PC-3 (cell line): Measurements from ENCODE around the gene LRPAP1. TPM values are rescaled to one million over a fixed set of nuclear protein-coding genes. Genes with fewer than 3 reads are reported as not detected.

ENCODE experiments used
- ATAC-seq: fragments of 200-7000 bp; cut with Tn5 transposase; 2 replicates; pipeline ENCODE4 v1.9.1; 2020; ENCODE audit warnings: mild to moderate bottlenecking, moderate library complexity
- BruUV-seq: library from RNA; stranded (reverse); fragments of 400-500 nt; replicated peaks from 2 replicates; lab custom pipeline; 2021; lab: Mats Ljungman, UMichigan
- CTCF ChIA-PET: fragments of 300-600 bp; sonication (Branson Sonifier 250); formaldehyde crosslinking; loops from one replicate; lab custom pipeline; 2022; ENCODE audit warnings: antibody characterized with exemption; lab: Charles Lee
- POLR2A ChIA-PET: fragments of 300-600 bp; sonication (Branson Sonifier 250); formaldehyde crosslinking; loops from one replicate; lab custom pipeline; 2022; ENCODE audit warnings: antibody characterized with exemption; ENCODE audit not compliant: unreplicated experiment; lab: Charles Lee
- DNase-seq: peaks from one replicate; pipeline ENCODE4 v3.0.0-alpha.2; 2015
- H2AFZ ChIP-seq: fragments of 300-600 bp; sonication (generic); 2 replicates; pipeline ENCODE4 v1.6.0; 2016; ENCODE audit warnings: antibody characterized with exemption, low read length
- H3F3A ChIP-seq: fragments of 300-600 bp; sonication (generic); one replicate; pipeline ENCODE4 v1.6.0; 2017; ENCODE audit warnings: antibody characterized with exemption, low read length, control low read depth, mild to moderate bottlenecking; ENCODE audit not compliant: unreplicated experiment
- H3K27ac ChIP-seq: fragments of 300-600 bp; sonication (generic); 2 replicates; pipeline ENCODE4 v1.5.1; 2016; ENCODE audit warnings: mild to moderate bottlenecking, low read length
- H3K27me3 ChIP-seq: fragments of 300-600 bp; sonication (generic); 2 replicates; pipeline ENCODE4 v1.6.1; 2016; ENCODE audit warnings: low read length, mixed read lengths
- H3K36me3 ChIP-seq: fragments of 300-600 bp; sonication (generic); 2 replicates; pipeline ENCODE4 v1.6.1; 2016; ENCODE audit warnings: low read depth, mixed run types, low read length, mixed read lengths
- H3K4me1 ChIP-seq: fragments of 300-600 bp; sonication (generic); 2 replicates; pipeline ENCODE4 v1.5.1; 2016; ENCODE audit warnings: low read length; ENCODE audit not compliant: insufficient read depth
- H3K4me2 ChIP-seq: fragments of 300-600 bp; sonication (generic); 2 replicates; pipeline ENCODE4 v1.6.0; 2016; ENCODE audit warnings: low read length
- H3K4me3 ChIP-seq: fragments of 300-600 bp; sonication (generic); 2 replicates; pipeline ENCODE4 v1.5.1; 2016; ENCODE audit warnings: mild to moderate bottlenecking, low read length, mixed read lengths
- H3K79me2 ChIP-seq: fragments of 300-600 bp; sonication (generic); 2 replicates; pipeline ENCODE4 v1.6.1; 2017; ENCODE audit warnings: low read length, mixed read lengths
- H3K9ac ChIP-seq: fragments of 300-600 bp; sonication (generic); 2 replicates; pipeline ENCODE4 v1.6.0; 2016; ENCODE audit warnings: mild to moderate bottlenecking, low read length
- H3K9me2 ChIP-seq: fragments of 300-600 bp; sonication (generic); replicated peaks from 2 replicates; pipeline ENCODE4 v1.6.1; 2016; ENCODE audit warnings: mixed run types, low read length, mixed read lengths
- H3K9me3 ChIP-seq: fragments of 300-600 bp; sonication (generic); 2 replicates; pipeline ENCODE4 v1.6.1; 2016; ENCODE audit warnings: low read length, mixed read lengths
- H4K20me1 ChIP-seq: fragments of 300-600 bp; sonication (generic); 2 replicates; pipeline ENCODE4 v1.6.1; 2016; ENCODE audit warnings: low read length, mixed read lengths
- EZH2 ChIP-seq: fragments of 300-600 bp; sonication (generic); IDR thresholded peaks from one replicate; pipeline ENCODE4 v1.6.1; 2017; ENCODE audit warnings: antibody characterized with exemption, mild to moderate bottlenecking, low read length; ENCODE audit not compliant: unreplicated experiment
- EZH2phosphoT487 ChIP-seq: fragments of 300-600 bp; sonication (generic); IDR thresholded peaks from 2 replicates; pipeline ENCODE4 v1.6.1; 2018; ENCODE audit warnings: mild to moderate bottlenecking, antibody characterized with exemption, low read length, borderline replicate concordance
- intact Hi-C: fragments of 100-400 bp; cut with micrococcal nuclease; formaldehyde crosslinking; loops from 2 replicates; pipeline ENCODE4 v1.9.0; 2023
- total RNA-seq: library from RNA; depleted of rRNA; stranded (reverse); fragments of >200 nt; gene quantifications from 2 replicates; pipeline ENCODE4 v1.2.3, GENCODE V29; 2014
- TF ChIP-seq, protein P1 (sequence below): fragments of 300-600 bp; sonication (generic); conservative IDR thresholded peaks from 2 replicates; pipeline ENCODE4 v1.5.1; 2017; ENCODE audit warnings: antibody characterized with exemption, low read depth, mild to moderate bottlenecking, low read length

LRPAP1 gene
- total RNA-seq, 1 experiment from 2014 or later: 133 TPM

DNA sequence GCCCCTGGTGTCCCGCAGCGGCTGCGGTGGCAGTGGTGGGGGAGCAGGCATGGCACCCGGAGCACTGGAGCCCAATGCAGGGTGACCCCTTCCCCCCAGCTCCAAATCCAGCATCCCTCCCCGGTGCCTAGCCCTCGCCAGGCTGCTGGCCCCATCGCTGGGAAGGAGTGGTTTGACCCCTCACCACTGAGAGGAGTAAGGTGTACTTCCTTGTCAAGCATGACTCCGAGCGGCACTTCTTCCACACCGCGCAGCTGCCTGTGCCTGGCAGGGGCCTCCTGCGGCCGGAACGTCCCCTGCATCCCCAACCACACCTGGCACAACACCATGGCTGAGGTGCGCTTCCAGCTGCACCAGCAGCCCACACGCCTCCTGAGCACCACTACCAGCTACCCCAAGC, 27.0 kb downstream of the LRPAP1 start:
- H3K9me3 ChIP-seq: no peaks in the 10 kb centered on the region
- H3K27me3 ChIP-seq: no peaks in the 10 kb centered on the region
- no peak overlapping the region for H3K4me2 ChIP-seq
- ChIA-PET POLR2A (no interaction called here), CTCF (no interaction called here)
- BruUV-seq: no TSS peak
- no peak overlapping the region for H3K27ac ChIP-seq
- TF ChIP-seq, protein P1, sequence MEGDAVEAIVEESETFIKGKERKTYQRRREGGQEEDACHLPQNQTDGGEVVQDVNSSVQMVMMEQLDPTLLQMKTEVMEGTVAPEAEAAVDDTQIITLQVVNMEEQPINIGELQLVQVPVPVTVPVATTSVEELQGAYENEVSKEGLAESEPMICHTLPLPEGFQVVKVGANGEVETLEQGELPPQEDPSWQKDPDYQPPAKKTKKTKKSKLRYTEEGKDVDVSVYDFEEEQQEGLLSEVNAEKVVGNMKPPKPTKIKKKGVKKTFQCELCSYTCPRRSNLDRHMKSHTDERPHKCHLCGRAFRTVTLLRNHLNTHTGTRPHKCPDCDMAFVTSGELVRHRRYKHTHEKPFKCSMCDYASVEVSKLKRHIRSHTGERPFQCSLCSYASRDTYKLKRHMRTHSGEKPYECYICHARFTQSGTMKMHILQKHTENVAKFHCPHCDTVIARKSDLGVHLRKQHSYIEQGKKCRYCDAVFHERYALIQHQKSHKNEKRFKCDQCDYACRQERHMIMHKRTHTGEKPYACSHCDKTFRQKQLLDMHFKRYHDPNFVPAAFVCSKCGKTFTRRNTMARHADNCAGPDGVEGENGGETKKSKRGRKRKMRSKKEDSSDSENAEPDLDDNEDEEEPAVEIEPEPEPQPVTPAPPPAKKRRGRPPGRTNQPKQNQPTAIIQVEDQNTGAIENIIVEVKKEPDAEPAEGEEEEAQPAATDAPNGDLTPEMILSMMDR: no peak
- TF ChIP-seq EZH2phosphoT487: no peak
- no peak for TF ChIP-seq EZH2
- ATAC-seq (no peak), DNase-seq (no peak)
- no peaks in the 10 kb centered on the region for H3K4me1 ChIP-seq
- H2AFZ ChIP-seq: no peak overlapping the region
- no peaks in the 10 kb centered on the region for H3K36me3 ChIP-seq
- H3F3A ChIP-seq: no peaks in the 10 kb centered on the region
- H3K9me2 ChIP-seq: no peaks in the 10 kb centered on the region
- intact Hi-C loops: no loop called here
- H3K79me2 ChIP-seq: no peaks in the 10 kb centered on the region
- H3K4me3 ChIP-seq: no peak overlapping the region
- no peaks in the 10 kb centered on the region for H4K20me1 ChIP-seq
- no peak overlapping the region for H3K9ac ChIP-seq

DNA sequence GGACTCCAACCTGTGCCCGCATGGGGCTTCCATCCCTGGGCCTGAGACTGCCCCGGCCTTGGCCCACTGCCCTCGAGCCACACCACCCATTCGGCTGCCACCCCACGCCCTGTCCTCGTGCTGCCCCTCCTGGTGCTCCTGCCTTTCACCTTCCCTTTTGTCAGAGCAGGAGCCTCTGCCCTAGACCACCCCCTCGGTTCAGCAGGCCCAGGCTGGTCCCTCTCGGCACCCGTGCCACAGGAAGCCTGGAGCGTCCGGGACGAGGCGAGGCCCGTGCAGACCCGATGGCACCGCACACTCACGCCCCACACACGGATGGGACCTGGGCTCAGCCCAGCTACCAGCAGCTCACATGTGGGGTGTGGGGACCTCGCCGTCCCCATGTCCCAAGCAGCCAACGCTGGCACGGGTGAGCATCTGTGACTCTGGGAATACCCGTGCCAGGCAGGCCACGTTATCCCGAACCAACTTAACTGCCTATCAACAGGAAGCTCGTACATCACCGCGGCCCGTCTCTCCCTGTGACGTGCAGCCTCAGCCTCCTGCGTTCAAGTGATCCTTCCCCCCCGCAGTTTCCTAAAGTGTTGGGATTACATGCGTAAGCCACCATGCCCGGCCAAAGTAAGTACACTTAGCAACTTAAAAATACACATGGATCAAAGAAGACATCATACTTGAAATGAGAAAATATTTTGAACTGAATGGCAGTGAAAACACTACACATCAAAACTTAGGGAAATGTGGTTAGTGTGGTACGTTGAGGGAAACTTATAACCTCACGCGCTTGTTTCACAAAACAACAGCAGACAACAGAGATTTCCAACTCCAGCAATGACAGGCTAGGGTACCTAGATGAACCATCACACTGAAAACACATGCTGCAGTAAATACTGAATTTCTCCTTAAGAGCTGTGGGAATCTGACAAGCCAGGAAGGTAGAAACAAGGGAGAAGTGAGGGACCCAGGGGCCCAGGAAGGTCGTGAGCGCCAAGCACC, 29.0 kb downstream of the LRPAP1 start:
- Histone ChIP-seq H3K27ac (no peak overlapping the region), H4K20me1 (no peaks in the 10 kb centered on the region), H3K4me2 (no peak overlapping the region), H3K79me2 (no peaks in the 10 kb centered on the region), H3F3A (no peaks in the 10 kb centered on the region), H3K4me1 (no peaks in the 10 kb centered on the region), H3K9ac (no peak overlapping the region), H3K36me3 (no peaks in the 10 kb centered on the region), H3K9me3 (no peaks in the 10 kb centered on the region), H3K4me3 (no peak overlapping the region), H2AFZ (no peak overlapping the region), H3K27me3 (no peaks in the 10 kb centered on the region), H3K9me2 (no peaks in the 10 kb centered on the region)
- intact Hi-C loops: no loop called here
- ATAC-seq (no peak), DNase-seq (no peak)
- BruUV-seq: no TSS peak
- TF ChIP-seq EZH2 (no peak), EZH2phosphoT487 (no peak)
- TF ChIP-seq, protein P1: no peak
- POLR2A ChIA-PET: no interaction called here
- CTCF ChIA-PET: no interaction called here
